HL-60 (cell line): ENCODE measurements around the gene ZFY.

Source experiments
- DNase-seq, 2 experiments: peaks; one replicate each; pipeline ENCODE4 v3.0.0-alpha.2; 2010 to 2020; ENCODE audit warnings: low read depth in 1 of 2, low spot score in 1 of 2
- H3K27ac ChIP-seq: fragments of 250-450 bp; sonication (Bioruptor Pico); replicated peaks from 2 replicates; pipeline ENCODE4 v1.5.1; 2020; ENCODE audit warnings: mild to moderate bottlenecking, moderate library complexity
- H3K27me3 ChIP-seq: fragments of 250-450 bp; sonication (Bioruptor Pico); 2 replicates; pipeline ENCODE4 v1.5.1; 2021; ENCODE audit warnings: mild to moderate bottlenecking, moderate library complexity; ENCODE audit not compliant: insufficient read depth, poor library complexity, severe bottlenecking
- H3K4me3 ChIP-seq: replicated peaks from 2 replicates; pipeline ENCODE4 v1.5.1; 2011; ENCODE audit warnings: mild to moderate bottlenecking, control low read depth, low read length; ENCODE audit not compliant: insufficient read depth
- GABPA ChIP-seq: IDR thresholded peaks from 2 replicates; pipeline ENCODE4 v1.6.1; 2012; ENCODE audit warnings: low read depth
- POLR2AphosphoS5 ChIP-seq: IDR thresholded peaks from 2 replicates; pipeline ENCODE4 v1.6.1; 2012; ENCODE audit warnings: low read depth
- SPI1 ChIP-seq: IDR thresholded peaks from 2 replicates; pipeline ENCODE4 v1.6.1; 2012; ENCODE audit warnings: low read depth, mild to moderate bottlenecking, borderline replicate concordance
- long read RNA-seq: library from polyadenylated mRNA; unstranded; transcript quantifications from one replicate; pipeline ENCODE4 v2.0.0, GENCODE V29; 2020
- TF ChIP-seq, protein P1 (sequence below): IDR thresholded peaks from 2 replicates; pipeline ENCODE4 v1.6.1; 2012; ENCODE audit warnings: low read depth; ENCODE audit not compliant: insufficient replicate concordance
- TF ChIP-seq, protein P2 (sequence below): IDR thresholded peaks from one replicate; pipeline ENCODE4 v1.5.1; 2011; ENCODE audit warnings: low read length, control low read depth, inconsistent platforms; ENCODE audit not compliant: insufficient read depth

Gene ZFY
- long read RNA-seq = 0 reads

DNA sequence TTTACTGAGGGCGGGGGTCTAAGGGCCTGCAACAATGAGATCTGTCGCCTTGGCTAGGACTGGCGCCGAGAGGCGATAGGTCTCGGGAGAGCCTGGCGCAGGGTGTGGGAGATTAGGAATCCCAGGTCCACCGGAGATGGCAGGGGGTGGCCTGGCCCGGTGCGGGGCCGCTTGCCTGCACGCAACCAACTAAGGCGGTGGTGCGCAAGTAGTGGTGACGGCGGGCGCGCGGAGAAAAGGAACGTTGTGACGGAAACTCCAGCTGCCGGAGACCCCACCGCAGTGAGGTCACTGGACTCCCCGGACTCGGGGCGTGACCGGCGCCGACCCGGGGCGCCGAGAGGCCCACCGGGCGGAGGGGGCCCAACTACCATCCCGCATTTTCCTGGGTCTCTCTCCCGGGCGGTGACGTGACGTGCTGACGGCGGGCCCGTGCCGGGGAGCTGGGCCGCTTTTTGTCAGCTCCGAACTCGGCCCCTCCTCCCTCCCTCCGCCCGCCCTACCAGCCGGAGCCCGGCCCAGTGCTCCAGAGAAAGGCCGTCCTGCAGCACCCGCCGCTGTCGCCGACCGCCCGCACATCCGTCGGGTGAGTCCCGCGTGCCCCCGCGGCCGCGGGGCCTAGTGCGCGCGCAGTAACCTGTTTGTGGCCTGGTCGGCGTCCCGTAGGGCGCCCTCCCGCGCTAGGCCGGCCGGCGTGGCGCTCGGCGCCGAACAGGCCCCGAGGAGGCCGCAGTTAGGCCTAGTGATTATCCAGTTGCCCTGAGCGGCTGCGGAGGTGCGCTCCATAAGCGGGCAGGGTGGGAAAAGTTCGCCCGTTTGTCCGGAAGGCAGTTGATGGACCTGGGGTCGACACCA is at the start of gene ZFY:
Gene ZFY, plus strand, starts transcription at position 521 of the 855 bp plus-strand sequence. CDS start 18,556 bp downstream, outside the sequence.
- no peak for DNase-seq

DNA sequence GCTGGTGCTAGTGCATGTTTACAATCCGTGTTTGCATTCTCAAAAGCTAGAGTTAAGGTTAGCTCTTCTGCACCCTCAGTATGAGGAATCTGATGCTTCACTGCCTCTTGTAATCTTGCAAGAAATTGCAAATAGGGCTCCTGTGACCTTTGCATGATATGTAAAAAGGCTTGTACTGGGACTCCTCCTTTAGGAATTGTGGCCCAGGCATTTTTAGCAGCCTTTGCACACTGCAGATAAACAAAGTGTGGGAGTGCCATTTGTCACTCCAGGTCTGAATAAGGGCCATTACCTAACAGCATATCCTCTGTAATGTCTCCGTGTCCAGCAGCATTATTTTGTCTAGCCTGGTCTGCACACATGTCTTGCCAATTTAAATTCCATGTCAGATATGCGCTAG is 49.3 kb upstream of the ZFY start:
- TF ChIP-seq, protein P1, sequence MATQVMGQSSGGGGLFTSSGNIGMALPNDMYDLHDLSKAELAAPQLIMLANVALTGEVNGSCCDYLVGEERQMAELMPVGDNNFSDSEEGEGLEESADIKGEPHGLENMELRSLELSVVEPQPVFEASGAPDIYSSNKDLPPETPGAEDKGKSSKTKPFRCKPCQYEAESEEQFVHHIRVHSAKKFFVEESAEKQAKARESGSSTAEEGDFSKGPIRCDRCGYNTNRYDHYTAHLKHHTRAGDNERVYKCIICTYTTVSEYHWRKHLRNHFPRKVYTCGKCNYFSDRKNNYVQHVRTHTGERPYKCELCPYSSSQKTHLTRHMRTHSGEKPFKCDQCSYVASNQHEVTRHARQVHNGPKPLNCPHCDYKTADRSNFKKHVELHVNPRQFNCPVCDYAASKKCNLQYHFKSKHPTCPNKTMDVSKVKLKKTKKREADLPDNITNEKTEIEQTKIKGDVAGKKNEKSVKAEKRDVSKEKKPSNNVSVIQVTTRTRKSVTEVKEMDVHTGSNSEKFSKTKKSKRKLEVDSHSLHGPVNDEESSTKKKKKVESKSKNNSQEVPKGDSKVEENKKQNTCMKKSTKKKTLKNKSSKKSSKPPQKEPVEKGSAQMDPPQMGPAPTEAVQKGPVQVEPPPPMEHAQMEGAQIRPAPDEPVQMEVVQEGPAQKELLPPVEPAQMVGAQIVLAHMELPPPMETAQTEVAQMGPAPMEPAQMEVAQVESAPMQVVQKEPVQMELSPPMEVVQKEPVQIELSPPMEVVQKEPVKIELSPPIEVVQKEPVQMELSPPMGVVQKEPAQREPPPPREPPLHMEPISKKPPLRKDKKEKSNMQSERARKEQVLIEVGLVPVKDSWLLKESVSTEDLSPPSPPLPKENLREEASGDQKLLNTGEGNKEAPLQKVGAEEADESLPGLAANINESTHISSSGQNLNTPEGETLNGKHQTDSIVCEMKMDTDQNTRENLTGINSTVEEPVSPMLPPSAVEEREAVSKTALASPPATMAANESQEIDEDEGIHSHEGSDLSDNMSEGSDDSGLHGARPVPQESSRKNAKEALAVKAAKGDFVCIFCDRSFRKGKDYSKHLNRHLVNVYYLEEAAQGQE = no peak
- no peak for TF ChIP-seq SPI1
- TF ChIP-seq GABPA = no peak
- TF ChIP-seq, protein P2, sequence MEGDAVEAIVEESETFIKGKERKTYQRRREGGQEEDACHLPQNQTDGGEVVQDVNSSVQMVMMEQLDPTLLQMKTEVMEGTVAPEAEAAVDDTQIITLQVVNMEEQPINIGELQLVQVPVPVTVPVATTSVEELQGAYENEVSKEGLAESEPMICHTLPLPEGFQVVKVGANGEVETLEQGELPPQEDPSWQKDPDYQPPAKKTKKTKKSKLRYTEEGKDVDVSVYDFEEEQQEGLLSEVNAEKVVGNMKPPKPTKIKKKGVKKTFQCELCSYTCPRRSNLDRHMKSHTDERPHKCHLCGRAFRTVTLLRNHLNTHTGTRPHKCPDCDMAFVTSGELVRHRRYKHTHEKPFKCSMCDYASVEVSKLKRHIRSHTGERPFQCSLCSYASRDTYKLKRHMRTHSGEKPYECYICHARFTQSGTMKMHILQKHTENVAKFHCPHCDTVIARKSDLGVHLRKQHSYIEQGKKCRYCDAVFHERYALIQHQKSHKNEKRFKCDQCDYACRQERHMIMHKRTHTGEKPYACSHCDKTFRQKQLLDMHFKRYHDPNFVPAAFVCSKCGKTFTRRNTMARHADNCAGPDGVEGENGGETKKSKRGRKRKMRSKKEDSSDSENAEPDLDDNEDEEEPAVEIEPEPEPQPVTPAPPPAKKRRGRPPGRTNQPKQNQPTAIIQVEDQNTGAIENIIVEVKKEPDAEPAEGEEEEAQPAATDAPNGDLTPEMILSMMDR = no peak
- TF ChIP-seq POLR2AphosphoS5 = no peak
- DNase-seq = no peak
- Histone ChIP-seq H3K4me3 (no peak overlapping the region), H3K27ac (no peak overlapping the region), H3K27me3 (no peaks in the 10 kb centered on the region)

More for the DNA sequence above, at the start of gene ZFY:
- H3K27ac ChIP-seq = no peak within 1 kb of the TSS
- H3K27me3 ChIP-seq = no peaks in the 10 kb centered on the region
- no peak within 1 kb of the TSS for H3K4me3 ChIP-seq
- TF ChIP-seq POLR2AphosphoS5 (no peak), SPI1 (no peak), GABPA (no peak)
- TF ChIP-seq, protein P1 = no peak
- TF ChIP-seq, protein P2 = no peak

DNA sequence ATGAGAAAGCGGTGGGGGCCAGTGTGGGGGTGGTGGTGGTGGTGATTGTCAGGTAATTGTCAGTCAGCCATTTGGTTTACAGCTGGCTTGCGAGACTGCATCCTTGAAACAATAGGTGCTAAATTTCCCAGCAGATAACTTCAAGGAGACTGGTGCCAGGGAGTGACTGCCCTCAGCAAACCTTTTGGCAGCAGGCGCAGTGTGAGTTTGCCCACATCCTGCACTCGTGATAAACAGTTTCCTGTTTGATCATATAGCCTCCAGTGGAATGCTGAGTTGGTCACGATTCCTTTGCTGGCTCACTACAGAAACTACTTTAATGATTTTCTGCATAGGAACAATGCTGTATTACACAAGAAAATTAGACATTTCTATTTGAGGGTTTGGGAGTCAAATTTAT is 47.8 kb upstream of the ZFY start:
- no peaks in the 10 kb centered on the region for H3K27me3 ChIP-seq
- H3K27ac ChIP-seq = no peak overlapping the region
- no peak overlapping the region for H3K4me3 ChIP-seq
- DNase-seq = no peak
- TF ChIP-seq, protein P1 = no peak
- TF ChIP-seq GABPA (no peak), SPI1 (no peak), POLR2AphosphoS5 (no peak)
- TF ChIP-seq, protein P2 = no peak
